Posterior vena cava (tissue), 2 donors: ENCODE measurements around the gene KRTAP10-3. TPM values are rescaled to one million over a fixed set of nuclear protein-coding genes. Genes with fewer than 3 reads are reported as not detected.

Experiments
- DNase-seq: peaks from one replicate; pipeline ENCODE4 v3.0.0-alpha.2; 2020; ENCODE audit warnings: low spot score
- intact Hi-C, 2 donors: fragments of 100-400 bp; cut with DNase I; formaldehyde crosslinking; loops; one replicate each; pipeline versions ENCODE4 v1.14.1 to v1.14.2; 2022 to 2023
- total RNA-seq, 2 donors: library from RNA; stranded (reverse); fragmentation: NEBNext Ultra II Directional; extraction: Animal tissue kit (Norgen Biotek cat#: 25700); gene quantifications; one replicate each; pipeline ENCODE4 v1.2.1, GENCODE V29; 2021
- donor health status: DM: yes; HTN: yes; CAD: no.
- donor health status: DM: yes; HTN: yes; CAD: no.

Gene KRTAP10-3
- total RNA-seq, 2 donors from 2014 or later: not detected

GRCh38 chr21:44522753-44523204 is 35.8 kb downstream of the KRTAP10-3 start:
- intact Hi-C loops: no loop called here

GRCh38 chr21:44521928-44522752 is 36.5 kb downstream of the KRTAP10-3 start:
- intact Hi-C loops: no loop called here
- DNase-seq: peak; percentile 70

More at GRCh38 chr21:44522753-44523204, 35.8 kb downstream of the KRTAP10-3 start:
- DNase-seq: no peak

GRCh38 chr21:44521301-44521927 is 37.2 kb downstream of the KRTAP10-3 start:
- intact Hi-C loops: no loop called here
- DNase-seq: peak; percentile 72

GRCh38 chr21:44520326-44521300 is 38.0 kb downstream of the KRTAP10-3 start:
- intact Hi-C loops: no loop called here
- DNase-seq: peak; percentile 65

- intact Hi-C loops: no loop called here
- peak; percentile 66 for DNase-seq
These were observed 39.0 kb downstream of the KRTAP10-3 start for GRCh38 chr21:44519346-44520325.

GRCh38 chr21:44518686-44519085 is 39.9 kb downstream of the KRTAP10-3 start:
- intact Hi-C loops: no loop called here
- peak; percentile 37 for DNase-seq

- peak; percentile 69 for DNase-seq
- intact Hi-C loops: no loop called here
These were observed 41.3 kb downstream of the KRTAP10-3 start for GRCh38 chr21:44517175-44517899.

- peak; percentile 59 for DNase-seq
- intact Hi-C loops: no loop called here
These were observed 41.8 kb downstream of the KRTAP10-3 start for GRCh38 chr21:44516828-44517174.

GRCh38 chr21:44516342-44516741 is 42.3 kb downstream of the KRTAP10-3 start:
- no peak for DNase-seq
- intact Hi-C loops: no loop called here

GRCh38 chr21:44515359-44516165 is 43.0 kb downstream of the KRTAP10-3 start:
- intact Hi-C loops: no loop called here
- no peak for DNase-seq

- intact Hi-C loops: no loop called here
- DNase-seq: no peak
These were observed 43.7 kb downstream of the KRTAP10-3 start for GRCh38 chr21:44514746-44515358.

GRCh38 chr21:44514218-44514520 is 44.4 kb downstream of the KRTAP10-3 start:
- DNase-seq: no peak
- intact Hi-C loops: no loop called here

GRCh38 chr21:44513389-44514217 is 45.0 kb downstream of the KRTAP10-3 start:
- intact Hi-C loops: no loop called here
- DNase-seq: no peak

- DNase-seq: no peak
- intact Hi-C loops: no loop called here
These were observed 45.9 kb downstream of the KRTAP10-3 start for GRCh38 chr21:44512496-44513388.

- intact Hi-C loops: no loop called here
- no peak for DNase-seq
These were observed 46.7 kb downstream of the KRTAP10-3 start for GRCh38 chr21:44511938-44512275.
